Nucleus accumbens (tissue), 56 donors: Measurements from ENCODE around the gene TECR.
A peak's percentile ranks its signal among the peaks of the same experiment; 100 is the strongest.
"Not testable (repeated sequence)": the region's sequence is repeated elsewhere in the genome, so short reads cannot be mapped to it uniquely, and the experiment has no call there.

Experiments used
- DNase-seq, 56 donors: peaks; one replicate each; lab custom pipeline; 2025; lab: John Stamatoyannopoulos, UW

TECR gene

GRCh38 chr19:14529254-14530004 is at the start of gene TECR:
Gene TECR, plus strand, starts transcription at chr19:14529594. Its CDS starts 103 bp downstream, at chr19:14529697.
- DNase-seq: peak; percentile 97 to 100 (median 100)

GRCh38 chr19:14479975-14480699 is 49.3 kb upstream of the TECR start:
- peak in 6 of 56 donors; percentile 1 to 59 (median 9) for DNase-seq

- no peak for DNase-seq
These were observed 48.7 kb upstream of the TECR start for GRCh38 chr19:14480700-14481079.

- no peak for DNase-seq
These were observed 47.0 kb upstream of the TECR start for GRCh38 chr19:14482172-14482941.

- DNase-seq: no peak
These were observed 41.8 kb upstream of the TECR start for GRCh38 chr19:14487370-14488125.

- no peak for DNase-seq
These were observed 36.5 kb upstream of the TECR start for GRCh38 chr19:14492756-14493337.

GRCh38 chr19:14494411-14494810 is 35.0 kb upstream of the TECR start:
- DNase-seq: no peak

- DNase-seq: no peak
These were observed 34.3 kb upstream of the TECR start for GRCh38 chr19:14494910-14495671.

GRCh38 chr19:14495672-14496028 is 33.7 kb upstream of the TECR start:
- peak in 1 of 56 donors; percentile 44 for DNase-seq

- peak; percentile 90 to 99 (median 98) for DNase-seq
These were observed 33.2 kb upstream of the TECR start, which contains the start of gene GIPC1 for GRCh38 chr19:14496029-14496833. Gene GIPC1, minus strand, starts transcription at chr19:14496127. Its CDS starts 13,151 bp downstream, at chr19:14482976.

GRCh38 chr19:14496834-14497227 is 32.6 kb upstream of the TECR start:
- peak in 4 of 56 donors; percentile 44 to 65 (median 54) for DNase-seq

- peak in 49 of 56 donors; percentile 19 to 79 (median 59) for DNase-seq
These were observed 32.0 kb upstream of the TECR start for GRCh38 chr19:14497228-14497921.

- DNase-seq: no peak
These were observed 26.9 kb upstream of the TECR start for GRCh38 chr19:14502334-14503092.

- no peak for DNase-seq
These were observed 26.1 kb upstream of the TECR start for GRCh38 chr19:14503285-14503684.

GRCh38 chr19:14504575-14504974 is 24.8 kb upstream of the TECR start:
- DNase-seq: not testable (repeated sequence)

- peak in 8 of 56 donors; percentile 1 to 35 (median 18) for DNase-seq
These were observed 23.7 kb upstream of the TECR start for GRCh38 chr19:14505488-14506239.
